ENCODE results near the gene HSD17B2. TPM values are rescaled to one million over a fixed set of nuclear protein-coding genes. Genes with fewer than 3 reads are reported as not detected.

HSD17B2 gene
- total RNA-seq, 1 experiment from 2014 or later: not detected

DNA sequence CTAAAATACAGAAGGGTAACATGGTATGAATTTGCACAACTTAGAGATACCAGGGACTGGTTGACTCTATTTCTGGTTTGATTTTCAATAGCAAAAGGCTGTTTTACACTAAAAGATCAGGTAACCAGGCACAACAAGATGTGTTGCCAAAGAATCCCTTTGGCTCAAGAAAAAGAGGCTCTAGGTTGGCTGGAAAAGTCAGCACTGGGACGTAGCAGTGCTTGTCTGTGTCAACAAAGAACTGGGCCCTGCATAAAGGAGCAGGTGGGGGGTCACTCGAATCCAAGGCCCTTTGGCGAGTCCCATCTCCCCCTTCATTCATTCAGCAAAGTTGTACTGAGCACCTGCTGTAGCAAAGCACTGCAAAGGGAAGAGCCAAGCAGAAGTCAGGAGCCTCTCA is 42.2 kb upstream of the HSD17B2 start (continued):
- TF ChIP-seq, protein P1, sequence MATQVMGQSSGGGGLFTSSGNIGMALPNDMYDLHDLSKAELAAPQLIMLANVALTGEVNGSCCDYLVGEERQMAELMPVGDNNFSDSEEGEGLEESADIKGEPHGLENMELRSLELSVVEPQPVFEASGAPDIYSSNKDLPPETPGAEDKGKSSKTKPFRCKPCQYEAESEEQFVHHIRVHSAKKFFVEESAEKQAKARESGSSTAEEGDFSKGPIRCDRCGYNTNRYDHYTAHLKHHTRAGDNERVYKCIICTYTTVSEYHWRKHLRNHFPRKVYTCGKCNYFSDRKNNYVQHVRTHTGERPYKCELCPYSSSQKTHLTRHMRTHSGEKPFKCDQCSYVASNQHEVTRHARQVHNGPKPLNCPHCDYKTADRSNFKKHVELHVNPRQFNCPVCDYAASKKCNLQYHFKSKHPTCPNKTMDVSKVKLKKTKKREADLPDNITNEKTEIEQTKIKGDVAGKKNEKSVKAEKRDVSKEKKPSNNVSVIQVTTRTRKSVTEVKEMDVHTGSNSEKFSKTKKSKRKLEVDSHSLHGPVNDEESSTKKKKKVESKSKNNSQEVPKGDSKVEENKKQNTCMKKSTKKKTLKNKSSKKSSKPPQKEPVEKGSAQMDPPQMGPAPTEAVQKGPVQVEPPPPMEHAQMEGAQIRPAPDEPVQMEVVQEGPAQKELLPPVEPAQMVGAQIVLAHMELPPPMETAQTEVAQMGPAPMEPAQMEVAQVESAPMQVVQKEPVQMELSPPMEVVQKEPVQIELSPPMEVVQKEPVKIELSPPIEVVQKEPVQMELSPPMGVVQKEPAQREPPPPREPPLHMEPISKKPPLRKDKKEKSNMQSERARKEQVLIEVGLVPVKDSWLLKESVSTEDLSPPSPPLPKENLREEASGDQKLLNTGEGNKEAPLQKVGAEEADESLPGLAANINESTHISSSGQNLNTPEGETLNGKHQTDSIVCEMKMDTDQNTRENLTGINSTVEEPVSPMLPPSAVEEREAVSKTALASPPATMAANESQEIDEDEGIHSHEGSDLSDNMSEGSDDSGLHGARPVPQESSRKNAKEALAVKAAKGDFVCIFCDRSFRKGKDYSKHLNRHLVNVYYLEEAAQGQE (IDR thresholded peaks at IDR 0.05; ENCODE audit: low read depth): no peak
- no peak for TF ChIP-seq RAD21 (IDR thresholded peaks at IDR 0.05; ENCODE audit: low read depth)

DNA sequence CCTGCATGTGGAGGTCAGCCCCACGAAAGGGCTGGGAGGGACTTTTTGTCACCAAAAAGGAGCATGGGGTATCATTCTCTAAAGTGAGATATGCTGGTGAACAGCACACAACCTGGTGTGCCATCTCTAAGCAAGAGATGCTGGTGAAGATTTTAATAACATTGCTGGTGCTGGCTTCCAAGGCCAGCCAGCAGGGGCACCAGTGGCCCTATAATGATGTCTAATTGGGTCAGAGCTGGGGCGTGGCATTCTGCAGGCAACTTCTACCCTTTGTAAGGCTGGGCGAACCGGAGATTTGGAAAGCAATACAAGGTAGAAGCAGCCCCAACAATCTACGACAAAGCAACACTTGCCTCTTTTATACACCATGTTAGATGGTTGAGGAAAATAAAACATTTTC is 40.6 kb upstream of the HSD17B2 start:
- ATAC-seq (peak; percentile 75), DNase-seq (ENCODE audit: low read depth, low spot score) (no peak)
- intact Hi-C loops (cut with micrococcal nuclease): no loop called here
- ChIA-PET CTCF (interaction anchor here (1.0 kb wide), 1 partner anchor 9 kb away, joined by 3 read pairs; no protein-coding TSS in a partner anchor), POLR2A (no interaction called here), RAD21 (ENCODE audit: low non-redundant PET in 1 of 2, low total read pairs in 2 of 2, uncharacterized antibody in 2 of 2, unreplicated experiment in 2 of 2) (no interaction called here)
- Histone ChIP-seq H4K20me1 (ENCODE audit: insufficient read depth) (no peaks in the 10 kb centered on the region), H3K9me2 (ENCODE audit: insufficient read depth) (no peaks in the 10 kb centered on the region), H2AFZ (ENCODE audit: low read depth, low read length, poor library complexity, severe bottlenecking) (no peak overlapping the region), H3K27ac (ENCODE audit: low read depth, low read length) (no peak overlapping the region), H3K9me3 (ENCODE audit: control insufficient read depth in 1 of 2, insufficient read depth in 1 of 2, low read depth in 1 of 2, low read length in 2 of 2) (no peaks in the 10 kb centered on the region), H3K4me2 (ENCODE audit: low read length) (no peak overlapping the region), H3K27me3 (ENCODE audit: insufficient read depth, low read length) (no peaks in the 10 kb centered on the region), H3K4me1 (ENCODE audit: control insufficient read depth in 1 of 2, insufficient read depth in 2 of 2, low read length in 2 of 2) (peaks cover 19 to 23% of the 10 kb centered on the region in 2 experiments), H3K36me3 (ENCODE audit: control insufficient read depth in 1 of 2, insufficient read depth in 2 of 2, low read length in 2 of 2) (peaks cover 6 to 11% of the 10 kb centered on the region in 2 experiments; a peak in 2 of 4 replicates), H3K4me3 (replicated peaks in 1 of 2; ENCODE audit: low read depth in 1 of 2, low read length in 2 of 2) (no peak overlapping the region), H3K9ac (ENCODE audit: low read length) (no peak overlapping the region), H3K79me2 (ENCODE audit: insufficient read depth, low read length) (no peaks in the 10 kb centered on the region)
- BruUV-seq (replicated peaks): no TSS peak
- TF ChIP-seq CBX3 (IDR thresholded peaks at IDR 0.05; ENCODE audit: low read depth) (no peak), RAD21 (IDR thresholded peaks at IDR 0.05; ENCODE audit: low read depth) (peak; percentile 34; the same call in 1 of the 2 replicates)
- TF ChIP-seq, protein P2, sequence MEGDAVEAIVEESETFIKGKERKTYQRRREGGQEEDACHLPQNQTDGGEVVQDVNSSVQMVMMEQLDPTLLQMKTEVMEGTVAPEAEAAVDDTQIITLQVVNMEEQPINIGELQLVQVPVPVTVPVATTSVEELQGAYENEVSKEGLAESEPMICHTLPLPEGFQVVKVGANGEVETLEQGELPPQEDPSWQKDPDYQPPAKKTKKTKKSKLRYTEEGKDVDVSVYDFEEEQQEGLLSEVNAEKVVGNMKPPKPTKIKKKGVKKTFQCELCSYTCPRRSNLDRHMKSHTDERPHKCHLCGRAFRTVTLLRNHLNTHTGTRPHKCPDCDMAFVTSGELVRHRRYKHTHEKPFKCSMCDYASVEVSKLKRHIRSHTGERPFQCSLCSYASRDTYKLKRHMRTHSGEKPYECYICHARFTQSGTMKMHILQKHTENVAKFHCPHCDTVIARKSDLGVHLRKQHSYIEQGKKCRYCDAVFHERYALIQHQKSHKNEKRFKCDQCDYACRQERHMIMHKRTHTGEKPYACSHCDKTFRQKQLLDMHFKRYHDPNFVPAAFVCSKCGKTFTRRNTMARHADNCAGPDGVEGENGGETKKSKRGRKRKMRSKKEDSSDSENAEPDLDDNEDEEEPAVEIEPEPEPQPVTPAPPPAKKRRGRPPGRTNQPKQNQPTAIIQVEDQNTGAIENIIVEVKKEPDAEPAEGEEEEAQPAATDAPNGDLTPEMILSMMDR (IDR thresholded peaks at IDR 0.05 in 2 of 3, conservative IDR thresholded peaks at IDR 0.05 in 1 of 3; ENCODE audit: borderline replicate concordance in 1 of 3, insufficient read depth in 1 of 3, low read depth in 2 of 3, low read length in 2 of 3): peak in 2 of 3 experiments; percentile 76 to 83; a peak in 4 of 6 replicates
